Measurements from ENCODE around the gene SNRNP48. TPM values are rescaled to one million over a fixed set of nuclear protein-coding genes. Genes with fewer than 3 reads are reported as not detected.

SNRNP48 gene
- total RNA-seq, 2 experiments from 2014 or later, result 22.7 to 22.8 TPM

GRCh38 chr6:7621761-7622160 is 31.8 kb downstream of the SNRNP48 start:
- no peak overlapping the region for H3K4me3 Mint-ChIP-seq

GRCh38 chr6:7624796-7625710 is 35.1 kb downstream of the SNRNP48 start:
- DNase-seq, result no peak
- Mint-ChIP-seq H3K4me1 (ENCODE audit: low read depth) (no peaks in the 10 kb centered on the region), H3K27ac (no peak overlapping the region), H3K27me3 (ENCODE audit: low read depth) (peaks cover 5% of the 10 kb centered on the region), H3K4me3 (no peak overlapping the region), H3K9me3 (no peaks in the 10 kb centered on the region), H3K36me3 (ENCODE audit: low read depth) (no peaks in the 10 kb centered on the region)
- CTCF ChIA-PET, result no interaction called here
- intact Hi-C loops (cut with micrococcal nuclease), result no loop called here

More at GRCh38 chr6:7621761-7622160, 31.8 kb downstream of the SNRNP48 start:
- intact Hi-C loops (cut with micrococcal nuclease), result no loop called here
- no peaks in the 10 kb centered on the region for H3K9me3 Mint-ChIP-seq
- no peak overlapping the region for H3K27ac Mint-ChIP-seq
- peaks cover 5% of the 10 kb centered on the region for H3K27me3 Mint-ChIP-seq (ENCODE audit: low read depth)
- CTCF ChIA-PET, result no interaction called here
- no peak for DNase-seq
- H3K36me3 Mint-ChIP-seq (ENCODE audit: low read depth), result no peaks in the 10 kb centered on the region
- peaks cover 5% of the 10 kb centered on the region for H3K4me1 Mint-ChIP-seq (ENCODE audit: low read depth)

GRCh38 chr6:7628479-7628878 is 38.5 kb downstream of the SNRNP48 start:
- intact Hi-C loops (cut with micrococcal nuclease), result no loop called here
- Mint-ChIP-seq H3K9me3 (no peaks in the 10 kb centered on the region), H3K27ac (no peak overlapping the region), H3K4me1 (ENCODE audit: low read depth) (no peaks in the 10 kb centered on the region), H3K4me3 (no peak overlapping the region), H3K36me3 (ENCODE audit: low read depth) (no peaks in the 10 kb centered on the region), H3K27me3 (ENCODE audit: low read depth) (peaks cover 4% of the 10 kb centered on the region)
- CTCF ChIA-PET, result interaction anchor here (0.6 kb wide), 1 partner anchor 204 kb away, joined by 4 read pairs; no protein-coding TSS in a partner anchor
- DNase-seq, result no peak

- Mint-ChIP-seq H3K4me3 (no peak overlapping the region), H3K9me3 (no peaks in the 10 kb centered on the region), H3K27ac (no peak overlapping the region), H3K4me1 (ENCODE audit: low read depth) (no peaks in the 10 kb centered on the region), H3K36me3 (ENCODE audit: low read depth) (no peaks in the 10 kb centered on the region), H3K27me3 (ENCODE audit: low read depth) (peaks cover 3% of the 10 kb centered on the region)
- CTCF ChIA-PET, result interaction anchor here (0.6 kb wide), 1 partner anchor 204 kb away, joined by 4 read pairs; no protein-coding TSS in a partner anchor
- DNase-seq, result no peak
- intact Hi-C loops (cut with micrococcal nuclease), result no loop called here
These were observed 38.9 kb downstream of the SNRNP48 start for GRCh38 chr6:7628909-7629308.

- CTCF ChIA-PET, result no interaction called here
- intact Hi-C loops (cut with micrococcal nuclease), result no loop called here
- H3K9me3 Mint-ChIP-seq, result no peaks in the 10 kb centered on the region
- DNase-seq, result no peak
- H3K4me1 Mint-ChIP-seq (ENCODE audit: low read depth), result no peaks in the 10 kb centered on the region
- H3K27ac Mint-ChIP-seq, result no peak overlapping the region
- no peaks in the 10 kb centered on the region for H3K36me3 Mint-ChIP-seq (ENCODE audit: low read depth)
- peaks cover 3% of the 10 kb centered on the region for H3K27me3 Mint-ChIP-seq (ENCODE audit: low read depth)
- no peak overlapping the region for H3K4me3 Mint-ChIP-seq
These were observed 39.3 kb downstream of the SNRNP48 start for GRCh38 chr6:7629321-7629720.

- CTCF ChIA-PET, result interaction anchor here (0.7 kb wide), 1 partner anchor 218 kb away, joined by 3 read pairs; no protein-coding TSS in a partner anchor
- H3K27ac Mint-ChIP-seq, result no peak overlapping the region
- no peaks in the 10 kb centered on the region for H3K9me3 Mint-ChIP-seq
These were observed 40.8 kb downstream of the SNRNP48 start for GRCh38 chr6:7630792-7631191.

GRCh38 chr6:7631466-7631865 is 41.5 kb downstream of the SNRNP48 start:
- DNase-seq, result no peak
- Mint-ChIP-seq H3K27ac (no peak overlapping the region), H3K4me1 (ENCODE audit: low read depth) (no peaks in the 10 kb centered on the region), H3K9me3 (no peaks in the 10 kb centered on the region), H3K4me3 (no peak overlapping the region), H3K27me3 (ENCODE audit: low read depth) (no peaks in the 10 kb centered on the region), H3K36me3 (ENCODE audit: low read depth) (no peaks in the 10 kb centered on the region)
- CTCF ChIA-PET, result no interaction called here
- intact Hi-C loops (cut with micrococcal nuclease), result no loop called here

More at GRCh38 chr6:7630792-7631191, 40.8 kb downstream of the SNRNP48 start:
- Mint-ChIP-seq H3K4me1 (ENCODE audit: low read depth) (no peaks in the 10 kb centered on the region), H3K27me3 (ENCODE audit: low read depth) (peaks cover 3% of the 10 kb centered on the region), H3K36me3 (ENCODE audit: low read depth) (no peaks in the 10 kb centered on the region), H3K4me3 (no peak overlapping the region)
- no peak for DNase-seq
- intact Hi-C loops (cut with micrococcal nuclease), result no loop called here

- no peaks in the 10 kb centered on the region for H3K4me1 Mint-ChIP-seq (ENCODE audit: low read depth)
- no peaks in the 10 kb centered on the region for H3K36me3 Mint-ChIP-seq (ENCODE audit: low read depth)
- no peaks in the 10 kb centered on the region for H3K27me3 Mint-ChIP-seq (ENCODE audit: low read depth)
- no peaks in the 10 kb centered on the region for H3K9me3 Mint-ChIP-seq
- CTCF ChIA-PET, result no interaction called here
- H3K4me3 Mint-ChIP-seq, result no peak overlapping the region
- no peak overlapping the region for H3K27ac Mint-ChIP-seq
- no peak for DNase-seq
- intact Hi-C loops (cut with micrococcal nuclease), result no loop called here
These were observed 42.7 kb downstream of the SNRNP48 start for GRCh38 chr6:7632501-7633290.

GRCh38 chr6:7633361-7633760 is 43.4 kb downstream of the SNRNP48 start:
- Mint-ChIP-seq H3K27me3 (ENCODE audit: low read depth) (no peaks in the 10 kb centered on the region), H3K9me3 (no peaks in the 10 kb centered on the region), H3K36me3 (ENCODE audit: low read depth) (no peaks in the 10 kb centered on the region), H3K4me1 (ENCODE audit: low read depth) (no peaks in the 10 kb centered on the region), H3K27ac (no peak overlapping the region), H3K4me3 (no peak overlapping the region)
- intact Hi-C loops (cut with micrococcal nuclease), result no loop called here
- no peak for DNase-seq
- CTCF ChIA-PET, result no interaction called here

- CTCF ChIA-PET, result no interaction called here
- Mint-ChIP-seq H3K4me1 (ENCODE audit: low read depth) (no peaks in the 10 kb centered on the region), H3K4me3 (no peak overlapping the region), H3K27me3 (ENCODE audit: low read depth) (no peaks in the 10 kb centered on the region), H3K36me3 (ENCODE audit: low read depth) (no peaks in the 10 kb centered on the region), H3K27ac (no peak overlapping the region), H3K9me3 (no peaks in the 10 kb centered on the region)
- DNase-seq, result no peak
- intact Hi-C loops (cut with micrococcal nuclease), result no loop called here
These were observed 46.2 kb downstream of the SNRNP48 start for GRCh38 chr6:7636151-7636550.

- intact Hi-C loops (cut with micrococcal nuclease), result no loop called here
- no peak for DNase-seq
- Mint-ChIP-seq H3K4me3 (no peak overlapping the region), H3K4me1 (ENCODE audit: low read depth) (no peaks in the 10 kb centered on the region), H3K27ac (no peak overlapping the region), H3K36me3 (ENCODE audit: low read depth) (no peaks in the 10 kb centered on the region), H3K9me3 (no peaks in the 10 kb centered on the region), H3K27me3 (ENCODE audit: low read depth) (no peaks in the 10 kb centered on the region)
- CTCF ChIA-PET, result interaction anchor here (1.6 kb wide), 1 partner anchor 20 kb away, joined by 3 read pairs; no protein-coding TSS in a partner anchor
These were observed 47.5 kb downstream of the SNRNP48 start for GRCh38 chr6:7637533-7637932.

GRCh38 chr6:7639427-7639826 is 49.4 kb downstream of the SNRNP48 start:
- Mint-ChIP-seq H3K4me3 (no peak overlapping the region), H3K9me3 (no peaks in the 10 kb centered on the region), H3K27me3 (ENCODE audit: low read depth) (no peaks in the 10 kb centered on the region), H3K36me3 (ENCODE audit: low read depth) (no peaks in the 10 kb centered on the region), H3K27ac (no peak overlapping the region), H3K4me1 (ENCODE audit: low read depth) (no peaks in the 10 kb centered on the region)
- intact Hi-C loops (cut with micrococcal nuclease), result no loop called here
- CTCF ChIA-PET, result no interaction called here
- DNase-seq, result no peak
